ENCODE measurements around the gene LMOD3.
A peak's percentile ranks its signal among the peaks of the same experiment; 100 is the strongest.

The LMOD3 gene

DNA sequence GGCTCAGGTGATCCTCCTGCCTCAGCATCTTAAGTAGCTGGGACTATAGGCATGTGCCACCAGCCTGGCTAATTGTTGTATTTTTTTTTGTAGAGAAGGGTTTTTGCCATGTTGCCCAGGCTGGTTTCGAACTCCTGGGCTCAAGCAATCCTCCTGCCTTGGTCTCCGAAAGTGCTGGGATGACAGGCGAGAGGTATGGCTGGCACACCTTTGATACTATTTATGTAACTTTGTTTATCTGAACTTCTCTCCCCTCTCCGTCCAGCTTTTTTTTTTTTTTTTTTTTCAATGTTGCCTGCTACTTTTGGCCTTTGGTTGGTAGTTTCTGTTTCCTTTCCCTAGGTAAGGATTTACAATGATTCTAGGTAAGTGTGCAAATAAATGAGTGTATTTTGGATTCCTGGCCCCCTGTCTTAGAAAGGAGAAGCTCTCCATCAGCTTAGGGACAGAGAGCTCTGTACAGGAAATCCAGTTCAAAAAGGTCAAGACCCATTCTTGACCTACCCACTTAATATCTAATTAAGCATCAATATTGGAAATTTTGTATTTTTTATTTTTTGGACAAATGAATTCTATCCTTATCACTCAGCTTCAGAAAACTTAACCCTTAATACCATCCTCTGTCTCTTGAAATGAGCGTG lies 30.9 kb downstream of the LMOD3 start:
- DNase-seq (ENCODE audit: low spot score) = no peak

DNA sequence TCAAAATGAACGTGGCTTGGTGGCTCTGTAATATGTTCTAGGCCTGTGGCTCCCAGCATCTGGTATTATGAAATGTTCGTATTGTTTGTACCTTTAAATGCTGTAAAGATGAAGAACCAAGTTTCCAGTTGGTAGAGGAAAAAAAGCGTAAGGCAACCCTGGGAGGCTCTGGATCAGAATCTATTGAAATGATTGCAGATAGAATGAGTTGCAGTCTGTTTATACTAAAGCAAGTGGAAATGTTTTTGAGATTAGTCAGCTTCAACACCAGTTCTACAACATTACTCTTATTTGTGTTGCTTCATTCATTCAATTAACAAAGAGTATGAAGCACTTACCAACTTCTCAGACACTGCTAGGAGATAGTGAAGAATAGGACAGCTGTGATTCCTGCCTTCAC lies 32.4 kb downstream of the LMOD3 start:
- DNase-seq (ENCODE audit: low spot score) = no peak

DNA sequence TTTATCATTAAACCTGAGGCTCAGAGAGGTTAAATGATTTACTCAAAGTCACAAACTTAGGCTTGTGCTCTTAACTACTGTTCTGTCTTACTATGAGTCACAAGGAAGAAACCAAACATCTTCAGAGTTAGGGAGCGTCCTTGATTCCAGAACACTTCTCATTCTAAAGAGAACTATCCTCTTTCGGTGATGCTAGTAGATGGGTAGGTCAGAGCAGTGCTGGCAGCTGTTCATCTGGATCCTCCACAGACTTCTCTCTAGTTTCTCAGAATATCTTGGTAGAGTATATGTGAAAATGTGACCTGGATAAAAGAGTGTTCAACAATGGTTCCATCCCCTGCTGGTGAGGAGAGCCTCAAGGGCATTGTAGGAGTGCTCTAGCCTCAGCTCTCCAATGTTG lies 34.3 kb downstream of the LMOD3 start:
- DNase-seq (ENCODE audit: low spot score) = no peak

DNA sequence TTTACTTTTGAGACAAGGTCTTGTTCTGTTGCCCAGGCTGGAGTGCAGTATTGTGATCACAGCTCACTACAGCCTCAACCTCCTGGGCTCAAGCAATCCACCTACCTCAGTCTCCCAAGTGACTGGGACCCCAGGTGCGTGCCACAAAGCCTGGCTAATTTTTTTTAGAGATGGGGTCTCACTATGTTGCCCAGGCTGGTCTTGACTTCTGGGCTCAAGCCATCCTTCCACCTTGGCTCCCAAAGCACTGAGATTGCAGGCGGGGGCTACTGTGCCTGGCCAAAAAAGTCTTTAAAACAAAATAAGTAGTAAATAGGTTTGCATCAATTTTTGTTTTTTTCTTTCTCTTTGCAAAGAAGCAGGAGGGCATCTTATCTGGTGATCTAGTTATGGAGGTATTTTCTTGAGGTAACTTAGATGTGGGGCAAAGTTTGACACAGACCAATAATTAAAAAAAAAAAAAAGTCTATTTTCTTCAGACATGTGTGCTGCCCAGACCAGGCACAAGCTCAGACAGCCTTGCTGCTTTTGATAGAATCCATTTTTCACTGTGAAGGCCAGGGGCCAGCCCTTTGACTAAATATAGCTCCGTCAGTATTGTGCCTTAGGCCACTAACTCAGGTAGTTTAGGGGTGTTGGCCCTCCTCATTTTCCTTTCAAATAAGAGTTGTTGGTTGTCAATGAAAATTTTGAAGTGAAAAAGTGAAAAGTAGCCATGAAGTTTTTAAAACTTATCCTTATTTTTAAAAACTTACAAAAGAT lies 35.2 kb downstream of the LMOD3 start:
- DNase-seq (ENCODE audit: low spot score) = no peak

DNA sequence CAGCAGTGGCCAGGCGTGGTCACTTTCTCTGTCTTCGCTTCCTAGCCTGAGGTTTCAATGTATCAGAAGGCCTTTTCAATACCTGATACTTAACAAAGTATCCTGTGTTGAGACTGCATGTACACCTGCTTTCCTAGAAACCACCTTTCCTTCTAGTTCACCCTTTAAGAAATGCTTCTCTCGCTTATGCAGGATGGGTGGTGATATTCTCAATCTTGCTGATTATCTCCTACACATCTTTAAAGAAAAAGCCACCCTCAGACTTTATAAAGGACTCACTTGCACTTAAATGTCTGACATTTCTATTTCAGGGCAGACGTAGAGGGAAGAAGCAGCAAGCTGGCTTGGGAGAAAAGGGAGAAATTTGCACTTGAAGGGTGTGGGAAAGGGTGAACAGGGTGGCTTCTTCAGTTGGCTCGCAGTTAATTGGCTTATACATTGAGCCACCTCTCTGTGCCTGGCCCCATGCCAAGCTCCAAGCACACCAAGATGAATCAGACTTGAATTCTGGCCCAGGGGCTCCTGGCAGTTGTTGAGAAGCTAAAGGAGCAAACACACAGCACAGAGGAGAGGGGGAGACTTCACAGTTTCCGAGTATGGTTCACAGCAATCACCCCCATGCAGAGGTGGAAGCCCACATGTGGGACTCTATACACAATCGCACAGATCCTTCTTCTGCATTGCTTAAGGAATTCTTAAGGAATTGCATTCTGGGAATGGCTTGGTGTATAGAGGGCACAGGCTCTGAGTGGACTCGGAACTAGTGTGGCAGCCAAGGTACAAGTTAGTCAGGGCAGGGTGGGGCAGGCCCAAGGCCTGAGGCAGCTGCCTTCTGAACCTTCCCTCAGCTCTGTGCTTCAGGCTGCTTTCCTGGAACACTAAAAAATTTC lies 36.3 kb downstream of the LMOD3 start:
- peak; percentile 85 for DNase-seq (ENCODE audit: low spot score)

DNA sequence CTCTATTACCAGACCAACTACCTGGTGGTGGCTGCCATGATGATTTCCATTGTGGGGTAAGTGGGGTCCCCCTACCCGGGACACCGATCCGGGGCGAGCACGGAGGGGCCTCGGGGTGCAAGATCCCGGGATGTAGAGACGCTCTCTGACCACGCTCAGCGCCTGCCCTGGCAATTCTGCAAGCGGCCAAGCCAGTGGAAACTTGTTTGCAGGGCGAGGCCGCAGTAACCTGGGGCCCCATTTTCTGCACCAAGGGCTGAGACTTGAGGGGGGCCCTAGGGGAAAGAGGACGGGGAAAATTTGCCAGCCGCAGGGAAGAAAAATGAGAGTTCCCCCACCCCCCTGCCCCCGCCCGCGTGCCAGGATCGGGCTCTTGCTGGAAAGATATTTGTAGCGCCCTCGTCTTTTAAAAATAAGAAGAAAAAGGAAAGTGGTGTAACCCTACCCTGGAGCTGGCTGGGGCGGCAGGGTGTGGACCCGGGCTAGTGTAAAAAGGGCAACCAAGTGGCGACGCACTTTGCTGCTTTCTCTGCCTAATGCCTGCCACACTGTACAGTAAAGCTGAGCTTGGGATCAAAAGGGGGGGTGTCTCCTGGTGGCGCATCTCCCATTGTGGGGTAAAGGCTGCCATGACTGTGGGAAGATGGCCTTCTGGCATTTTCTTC lies 37.1 kb downstream of the LMOD3 start:
- DNase-seq (ENCODE audit: low spot score) = no peak

DNA sequence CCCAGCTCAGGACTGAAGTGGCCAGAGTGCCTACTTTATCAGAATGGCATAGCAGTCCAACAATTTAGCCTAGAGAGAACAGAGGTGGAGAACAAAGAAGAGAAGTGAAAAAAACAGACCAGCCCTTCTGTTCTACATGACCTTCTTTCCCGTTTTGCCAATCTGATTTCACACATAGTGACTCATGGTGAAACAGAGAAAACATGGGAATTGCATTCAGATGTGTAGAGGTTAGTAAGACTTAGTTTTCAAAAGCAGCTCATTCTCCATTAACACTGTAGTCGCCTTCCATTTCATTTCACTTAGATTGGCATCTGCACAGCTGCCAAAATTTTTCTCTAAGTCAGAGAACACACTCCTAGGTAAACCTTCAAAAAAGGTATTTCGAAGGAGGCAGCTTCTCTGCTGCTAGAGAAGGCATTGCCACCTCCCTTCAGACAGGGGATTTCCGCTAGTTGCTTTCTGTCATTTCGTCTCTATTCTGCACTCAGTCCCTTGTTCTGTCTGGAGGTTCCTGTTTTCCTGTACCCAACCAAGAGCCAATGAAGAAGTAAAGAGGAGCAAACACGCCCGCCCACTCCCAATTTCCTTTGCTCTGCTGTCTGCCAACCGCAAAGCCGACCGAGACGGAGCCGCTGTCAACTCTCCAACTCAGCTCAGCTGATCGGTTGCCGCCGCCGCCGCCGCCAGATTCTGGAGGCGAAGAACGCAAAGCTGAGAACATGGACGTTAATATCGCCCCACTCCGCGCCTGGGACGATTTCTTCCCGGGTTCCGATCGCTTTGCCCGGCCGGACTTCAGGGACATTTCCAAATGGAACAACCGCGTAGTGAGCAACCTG lies 37.8 kb downstream of the LMOD3 start, which contains the start of gene ARL6IP5:
ARL6IP5 (plus strand) TSS at position 612 of the 842 bp plus-strand sequence; CDS start at position 723, 111 bp downstream.
- peak; percentile 90 for DNase-seq (ENCODE audit: low spot score)

DNA sequence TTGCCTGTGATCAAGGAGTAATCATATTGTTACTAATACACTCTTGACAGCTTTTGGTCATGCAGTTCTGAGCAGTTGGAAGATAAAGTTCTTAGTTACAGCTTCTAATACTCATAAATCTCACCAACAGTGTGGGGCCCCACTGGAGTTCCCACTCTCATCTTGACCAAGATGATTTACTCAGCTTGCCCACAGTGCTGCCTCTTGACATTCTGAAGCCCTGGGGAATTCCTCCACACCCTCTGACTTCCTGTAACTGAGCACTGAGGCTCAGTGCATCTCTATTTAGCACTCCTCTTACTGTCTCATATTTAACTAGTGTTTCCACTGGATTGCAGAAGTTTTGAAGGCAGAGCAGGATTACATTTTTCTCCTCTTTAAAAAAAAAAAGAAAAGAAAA lies 39.6 kb downstream of the LMOD3 start:
- no peak for DNase-seq (ENCODE audit: low spot score)

DNA sequence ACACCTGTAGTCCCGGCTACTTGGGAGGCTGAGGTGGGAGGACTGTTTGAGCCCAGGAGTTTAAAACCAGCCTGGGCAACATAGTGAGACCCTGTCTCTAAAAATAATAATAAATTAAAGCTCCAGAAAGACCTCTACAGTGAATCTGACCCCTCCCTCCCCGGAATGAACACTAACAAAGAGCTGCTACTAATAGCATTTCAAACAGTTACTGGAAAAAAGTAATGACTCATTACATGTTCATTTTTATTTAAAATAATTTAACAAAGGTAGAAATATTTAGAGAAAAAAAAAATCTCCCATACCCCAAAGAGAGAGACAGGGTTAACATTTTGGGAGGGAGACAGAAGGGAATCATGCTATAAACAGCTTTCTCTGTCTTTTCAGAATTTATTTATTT lies 40.0 kb downstream of the LMOD3 start:
- no peak for DNase-seq (ENCODE audit: low spot score)

DNA sequence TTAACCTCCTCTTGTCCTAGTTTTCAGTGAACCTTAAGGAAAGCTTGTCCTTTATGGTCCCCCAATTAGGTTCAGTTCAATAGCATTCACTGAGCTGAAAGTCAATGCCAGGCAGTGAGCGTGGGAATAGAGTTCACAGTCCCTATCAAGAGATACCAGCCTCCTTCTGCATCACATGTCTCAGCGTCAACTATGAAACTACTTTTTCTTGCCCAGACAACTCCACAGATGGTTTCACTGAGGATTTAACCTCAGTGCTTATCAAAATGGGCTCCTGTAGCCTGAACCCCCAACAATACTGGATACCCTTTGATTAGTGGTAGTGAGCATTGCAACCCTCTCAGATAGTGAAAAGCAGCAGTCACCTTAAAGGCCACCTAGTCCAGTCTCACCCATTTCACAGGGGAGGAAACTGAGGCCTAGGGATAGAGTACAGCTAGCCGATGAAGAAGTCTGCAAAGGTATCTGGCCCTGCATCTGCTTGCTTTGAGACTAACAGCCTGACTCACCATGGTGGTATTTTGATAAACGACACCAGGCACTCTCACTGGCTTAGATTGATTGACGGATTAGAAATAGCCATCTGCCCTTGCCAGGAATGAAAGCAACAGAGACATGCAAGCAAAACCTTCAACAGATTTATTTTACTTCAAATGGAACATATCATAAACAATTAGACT lies 40.7 kb downstream of the LMOD3 start:
- no peak for DNase-seq (ENCODE audit: low spot score)

DNA sequence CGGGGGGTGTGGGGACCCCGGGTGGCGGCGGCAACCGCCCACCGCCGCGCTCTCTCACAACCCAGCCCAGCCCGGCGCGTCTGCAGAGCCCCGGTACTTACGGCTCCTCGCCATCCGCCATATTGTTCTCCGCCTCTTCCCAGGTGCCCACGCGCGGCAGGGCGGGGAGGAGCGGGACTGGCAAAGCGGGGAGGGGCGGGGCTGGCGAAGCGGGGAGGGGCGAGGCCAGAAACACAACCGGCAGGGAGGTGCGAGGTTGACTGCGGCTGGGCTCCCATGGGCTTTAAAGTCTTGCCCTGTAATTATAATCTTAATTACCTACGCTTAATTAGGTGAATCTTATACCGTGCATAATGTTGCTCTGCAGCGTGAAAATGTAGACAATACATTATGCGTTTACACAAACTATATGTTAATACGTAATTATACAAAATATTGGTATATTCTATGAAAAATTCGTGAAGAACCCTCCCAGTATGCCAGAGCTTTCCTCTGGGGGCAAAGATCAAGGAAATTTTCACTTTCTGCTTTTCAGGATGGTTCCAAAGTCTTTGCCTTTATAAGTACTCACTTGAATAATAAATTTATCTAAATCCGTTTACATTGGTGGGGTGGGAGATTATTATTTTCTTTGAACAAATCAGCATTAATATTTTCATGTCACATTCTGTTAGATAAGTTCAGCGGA lies 42.0 kb downstream of the LMOD3 start, which contains the start of gene UBA3:
UBA3 (minus strand) TSS at position 133 of the 688 bp plus-strand sequence; CDS start at position 121, 12 bp downstream.
- DNase-seq (ENCODE audit: low spot score) = peak; percentile 86

DNA sequence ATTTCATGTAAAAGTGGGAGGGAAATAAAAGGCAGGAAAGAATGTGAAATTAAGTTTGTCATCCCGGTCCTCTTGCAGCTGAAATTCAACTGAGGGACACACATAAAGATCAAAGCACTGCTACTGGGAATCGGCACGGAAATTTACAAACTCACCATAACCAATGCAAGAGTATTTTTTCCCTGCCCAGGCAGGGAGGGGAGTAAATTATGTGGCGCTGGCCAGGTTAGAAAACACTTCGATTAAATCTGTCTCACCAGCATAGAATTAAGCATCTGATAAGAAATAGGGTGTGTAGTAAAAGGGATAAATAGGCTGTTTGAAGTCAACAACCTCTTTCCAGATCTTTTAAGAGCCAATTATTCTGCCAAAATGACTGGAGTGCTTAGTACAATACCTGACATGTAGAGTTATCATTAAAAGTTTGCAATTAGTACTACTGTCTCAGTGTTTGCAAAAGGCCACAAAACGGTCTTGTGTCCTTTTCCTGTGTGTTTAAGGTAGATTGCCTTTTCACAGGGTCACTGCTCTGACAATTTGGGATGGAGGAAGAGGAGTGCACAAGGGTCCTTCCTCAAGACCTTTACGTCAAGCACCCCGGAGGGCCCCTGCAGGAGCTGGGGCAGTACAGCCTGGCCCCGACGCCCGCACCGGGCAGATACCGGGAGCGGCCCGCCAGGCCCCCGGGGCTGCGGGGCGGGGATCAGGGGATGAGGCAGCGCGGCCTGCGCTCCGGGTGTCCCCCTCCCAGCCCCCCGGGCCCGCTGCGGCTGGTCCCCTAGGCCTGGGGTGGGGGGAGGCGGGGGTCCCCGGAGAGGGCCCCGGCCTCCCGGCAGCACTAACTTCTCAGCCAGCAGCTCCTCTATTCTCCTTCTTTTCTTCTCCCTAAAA lies 42.9 kb downstream of the LMOD3 start:
- DNase-seq (ENCODE audit: low spot score) = no peak

DNA sequence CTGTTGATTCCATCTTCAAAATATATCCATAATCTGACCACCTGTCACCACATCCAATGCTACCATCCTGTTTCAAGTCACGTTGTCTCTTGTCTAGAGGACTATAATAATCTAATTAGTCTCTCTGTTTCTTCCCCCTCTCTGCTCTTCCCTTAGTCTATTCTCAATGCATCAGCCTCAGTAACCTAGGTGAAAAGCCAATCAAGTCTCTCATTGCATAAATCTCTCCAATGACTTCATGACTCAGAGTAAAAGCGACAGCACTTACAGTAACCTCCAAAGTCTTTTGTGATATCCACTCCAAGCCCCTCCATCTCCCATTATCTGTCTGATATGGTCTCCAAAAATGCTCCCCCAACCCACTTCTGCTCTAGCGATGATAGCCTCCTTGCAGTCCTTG lies 49.5 kb downstream of the LMOD3 start:
- no peak for DNase-seq (ENCODE audit: low spot score)

DNA sequence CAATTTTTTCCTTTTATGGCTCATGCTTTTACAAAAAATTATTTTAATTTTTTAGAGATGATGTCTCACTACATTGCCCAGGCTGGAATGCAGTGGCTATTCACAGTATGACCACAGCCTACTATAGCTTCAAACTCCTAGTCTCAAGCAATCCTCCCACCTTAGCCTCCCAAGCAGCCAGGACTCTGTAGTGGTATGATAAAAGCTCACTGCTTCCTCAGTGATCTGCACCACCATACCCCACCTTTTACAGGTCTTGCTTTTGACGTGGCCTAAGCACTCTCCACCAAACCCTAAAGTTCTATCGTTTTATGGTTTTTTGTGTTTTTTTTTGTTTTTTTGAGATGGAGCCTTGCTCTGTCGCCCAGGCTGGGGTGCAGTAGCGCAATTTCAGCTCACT lies 56.3 kb downstream of the LMOD3 start:
- no peak for DNase-seq (ENCODE audit: low spot score)

DNA sequence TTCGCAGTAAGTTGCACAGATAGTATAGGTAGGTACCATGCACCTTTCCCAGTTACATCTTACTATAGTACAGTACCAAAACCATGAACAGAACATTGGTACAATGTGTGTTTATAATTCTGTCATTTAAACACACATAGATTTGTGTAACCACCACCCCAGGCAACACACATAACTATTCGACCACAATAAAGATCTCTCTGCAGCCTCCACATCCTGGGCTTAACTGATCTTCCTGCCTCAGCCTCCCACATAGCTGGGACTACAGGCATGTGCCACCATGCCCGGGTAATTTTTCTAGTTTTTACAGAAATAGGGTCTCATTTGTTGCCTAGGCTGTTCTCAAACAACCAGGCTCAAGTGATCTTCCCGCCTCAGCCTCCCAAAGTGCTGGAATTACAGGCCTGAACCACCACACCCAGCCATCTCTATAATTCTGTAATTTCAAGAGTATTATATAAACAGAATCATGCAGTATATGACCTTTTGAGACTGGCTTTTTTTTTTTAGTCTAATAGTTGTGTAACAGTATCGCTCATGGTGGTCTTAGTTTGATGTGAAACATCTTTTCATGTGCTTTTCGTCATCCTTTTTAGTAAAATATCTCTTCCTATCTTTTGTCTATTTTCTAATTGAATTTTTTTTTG lies 57.0 kb downstream of the LMOD3 start:
- DNase-seq (ENCODE audit: low spot score) = no peak

DNA sequence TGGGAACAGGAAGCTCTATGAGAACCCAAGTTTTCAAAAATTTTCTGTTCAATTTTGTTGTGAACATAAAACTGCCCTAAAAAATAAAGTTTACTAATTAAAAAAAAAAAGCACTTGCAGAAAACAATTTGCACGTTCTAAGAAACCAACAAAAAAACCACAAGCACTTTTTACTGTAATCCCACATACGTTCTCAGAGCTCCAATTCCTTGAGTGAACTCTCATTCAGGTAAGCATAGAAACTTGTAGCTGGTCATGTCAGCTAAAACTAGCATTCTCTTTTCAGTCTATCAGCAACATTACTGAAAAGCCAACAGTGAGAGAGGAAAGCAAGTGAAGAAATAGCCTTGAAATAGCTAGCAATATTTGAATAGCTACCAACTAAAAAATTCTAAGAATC lies 58.8 kb downstream of the LMOD3 start:
- no peak for DNase-seq (ENCODE audit: low spot score)

DNA sequence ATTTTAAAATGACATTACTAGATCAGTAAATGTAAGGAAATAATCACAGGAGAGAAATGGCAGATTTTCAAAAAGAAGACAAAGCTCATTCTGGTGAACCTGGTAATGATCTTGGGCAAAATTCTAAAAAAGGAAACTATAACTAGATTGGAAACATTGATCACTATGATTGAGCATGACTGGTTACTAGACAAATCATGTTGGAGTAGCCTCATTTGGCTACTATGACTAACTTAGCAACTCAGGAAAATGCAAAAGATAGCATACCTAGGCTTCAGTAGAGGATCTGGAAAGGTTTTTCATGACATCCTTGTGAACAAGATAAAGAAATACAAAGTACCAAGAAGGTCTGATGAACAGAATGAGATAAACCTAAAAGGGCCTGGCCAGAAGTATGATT lies 62.7 kb downstream of the LMOD3 start:
- no peak for DNase-seq (ENCODE audit: low spot score)

DNA sequence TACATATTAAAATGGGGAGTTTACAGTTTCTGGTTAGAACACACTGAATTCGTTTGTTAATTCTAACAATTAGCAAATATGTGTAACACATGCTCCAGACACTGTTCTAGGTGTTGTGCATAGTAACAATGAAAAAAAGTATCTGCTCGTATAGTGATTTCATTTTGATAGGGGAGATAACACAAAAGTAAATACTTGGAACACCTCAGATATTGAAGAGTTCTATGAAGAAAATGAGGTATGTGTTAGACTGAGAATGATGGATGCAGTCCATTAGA lies 63.5 kb downstream of the LMOD3 start:
- no peak for DNase-seq (ENCODE audit: low spot score)

All from kidney capillary endothelial cell (primary cell).